OCI-LY7 (cell line): Measurements from ENCODE around the gene OPHN1.
"Not testable (repeated sequence)": the region's sequence is repeated elsewhere in the genome, so short reads cannot be mapped to it uniquely, and the experiment has no call there.

Experiments
- EZH2phosphoT487 ChIP-seq: fragments of 200-600 bp; sonication (generic); IDR thresholded peaks from 2 replicates; pipeline ENCODE4 v1.6.1; 2018; ENCODE audit warnings: low read depth, borderline replicate concordance, mild to moderate bottlenecking, mixed run types, antibody characterized with exemption, low read length, moderate library complexity, mixed read lengths
- TF ChIP-seq, protein P1 (sequence below): fragments of 200-600 bp; sonication (generic); conservative IDR thresholded peaks from 2 replicates; pipeline ENCODE4 v1.5.1; 2014; ENCODE audit warnings: mild to moderate bottlenecking, antibody characterized with exemption, low read length, moderate library complexity, mixed read lengths

DNA sequence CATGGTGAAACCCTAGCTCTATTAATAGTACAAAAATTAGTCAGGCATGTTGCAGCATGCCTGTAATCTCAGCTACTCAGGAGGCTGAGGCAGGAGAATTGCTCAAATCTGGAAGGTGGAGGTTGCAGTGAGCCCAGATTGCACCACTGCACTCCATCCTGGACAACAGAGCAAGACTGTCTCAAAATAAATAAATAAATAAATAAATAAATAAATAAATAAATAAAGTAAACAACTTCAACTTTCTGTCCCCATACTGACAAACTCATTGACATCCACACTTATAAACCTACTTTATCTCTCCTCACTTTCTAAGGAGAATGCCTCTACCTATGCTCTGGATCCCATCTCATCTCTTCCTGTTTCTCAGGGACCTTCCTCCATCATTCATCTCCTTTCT lies 354.5 kb downstream of the OPHN1 start:
- TF ChIP-seq, protein P1, sequence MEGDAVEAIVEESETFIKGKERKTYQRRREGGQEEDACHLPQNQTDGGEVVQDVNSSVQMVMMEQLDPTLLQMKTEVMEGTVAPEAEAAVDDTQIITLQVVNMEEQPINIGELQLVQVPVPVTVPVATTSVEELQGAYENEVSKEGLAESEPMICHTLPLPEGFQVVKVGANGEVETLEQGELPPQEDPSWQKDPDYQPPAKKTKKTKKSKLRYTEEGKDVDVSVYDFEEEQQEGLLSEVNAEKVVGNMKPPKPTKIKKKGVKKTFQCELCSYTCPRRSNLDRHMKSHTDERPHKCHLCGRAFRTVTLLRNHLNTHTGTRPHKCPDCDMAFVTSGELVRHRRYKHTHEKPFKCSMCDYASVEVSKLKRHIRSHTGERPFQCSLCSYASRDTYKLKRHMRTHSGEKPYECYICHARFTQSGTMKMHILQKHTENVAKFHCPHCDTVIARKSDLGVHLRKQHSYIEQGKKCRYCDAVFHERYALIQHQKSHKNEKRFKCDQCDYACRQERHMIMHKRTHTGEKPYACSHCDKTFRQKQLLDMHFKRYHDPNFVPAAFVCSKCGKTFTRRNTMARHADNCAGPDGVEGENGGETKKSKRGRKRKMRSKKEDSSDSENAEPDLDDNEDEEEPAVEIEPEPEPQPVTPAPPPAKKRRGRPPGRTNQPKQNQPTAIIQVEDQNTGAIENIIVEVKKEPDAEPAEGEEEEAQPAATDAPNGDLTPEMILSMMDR, result not testable (repeated sequence)
- not testable (repeated sequence) for TF ChIP-seq EZH2phosphoT487
